ENCODE results near the gene FCHSD2. TPM values are rescaled to one million over a fixed set of nuclear protein-coding genes. Genes with fewer than 3 reads are reported as not detected.

FCHSD2 gene
- total RNA-seq, 1 donor from 2014 or later, result 59.0 TPM

GRCh38 chr11:73176874-73177155 is 34.7 kb upstream of the FCHSD2 start:
- intact Hi-C loops (cut with DNase I), result loop anchor here (10.0 kb wide), 1 partner anchor 342 kb away; no protein-coding TSS in a partner anchor
- no peak overlapping the region for H3K4me3 ChIP-seq
- no peaks in the 10 kb centered on the region for H3K9me3 ChIP-seq
- TF ChIP-seq, protein P1, sequence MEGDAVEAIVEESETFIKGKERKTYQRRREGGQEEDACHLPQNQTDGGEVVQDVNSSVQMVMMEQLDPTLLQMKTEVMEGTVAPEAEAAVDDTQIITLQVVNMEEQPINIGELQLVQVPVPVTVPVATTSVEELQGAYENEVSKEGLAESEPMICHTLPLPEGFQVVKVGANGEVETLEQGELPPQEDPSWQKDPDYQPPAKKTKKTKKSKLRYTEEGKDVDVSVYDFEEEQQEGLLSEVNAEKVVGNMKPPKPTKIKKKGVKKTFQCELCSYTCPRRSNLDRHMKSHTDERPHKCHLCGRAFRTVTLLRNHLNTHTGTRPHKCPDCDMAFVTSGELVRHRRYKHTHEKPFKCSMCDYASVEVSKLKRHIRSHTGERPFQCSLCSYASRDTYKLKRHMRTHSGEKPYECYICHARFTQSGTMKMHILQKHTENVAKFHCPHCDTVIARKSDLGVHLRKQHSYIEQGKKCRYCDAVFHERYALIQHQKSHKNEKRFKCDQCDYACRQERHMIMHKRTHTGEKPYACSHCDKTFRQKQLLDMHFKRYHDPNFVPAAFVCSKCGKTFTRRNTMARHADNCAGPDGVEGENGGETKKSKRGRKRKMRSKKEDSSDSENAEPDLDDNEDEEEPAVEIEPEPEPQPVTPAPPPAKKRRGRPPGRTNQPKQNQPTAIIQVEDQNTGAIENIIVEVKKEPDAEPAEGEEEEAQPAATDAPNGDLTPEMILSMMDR (IDR thresholded peaks at IDR 0.05), result no peak
- peaks cover 30% of the 10 kb centered on the region for H3K4me1 ChIP-seq
- DNase-seq, result no peak
- no peaks in the 10 kb centered on the region for H3K36me3 ChIP-seq
- peak overlapping the region; percentile 72 for H3K27ac ChIP-seq
- no peak for ATAC-seq
- no peaks in the 10 kb centered on the region for H3K27me3 ChIP-seq (ENCODE audit: low read depth)

DNA sequence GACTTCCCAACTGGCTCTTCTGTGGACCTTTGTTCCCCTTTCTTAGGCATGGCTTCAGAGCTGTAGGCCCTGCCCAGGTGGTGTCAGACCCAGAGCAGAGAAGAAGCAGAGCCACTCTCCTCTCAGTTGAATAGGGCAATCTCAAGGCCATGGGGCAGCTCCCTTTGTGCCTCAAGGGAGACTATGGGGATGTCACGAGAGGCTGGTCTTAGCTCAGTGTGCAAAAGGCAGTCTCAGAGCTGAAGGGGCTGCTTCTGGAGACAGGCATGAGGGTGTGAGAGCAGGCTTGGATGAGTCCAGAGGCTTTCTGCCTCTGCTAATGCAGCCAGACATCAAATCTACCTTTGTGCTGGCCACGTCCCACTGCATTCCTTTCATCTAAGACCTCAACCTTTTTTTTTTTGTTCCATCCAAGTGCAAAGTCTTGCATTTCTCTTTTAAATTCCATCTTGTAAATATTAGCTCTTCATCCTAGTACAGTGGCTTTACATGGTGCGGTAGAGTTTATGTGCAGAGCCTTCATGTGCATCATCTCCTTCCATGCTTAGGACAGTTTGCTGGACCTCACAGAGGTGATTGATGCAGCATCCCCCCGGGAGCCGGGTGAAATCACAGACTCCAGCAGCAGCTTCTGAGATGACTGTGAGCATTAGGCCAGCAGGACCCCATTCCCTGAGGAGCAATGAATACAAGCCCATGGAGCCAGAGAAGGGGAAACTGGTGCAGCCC is 34.2 kb upstream of the FCHSD2 start:
- ATAC-seq (no peak), DNase-seq (no peak)
- Histone ChIP-seq H3K36me3 (no peaks in the 10 kb centered on the region), H3K27ac (peak overlapping the region; percentile 72), H3K9me3 (no peaks in the 10 kb centered on the region), H3K4me1 (peaks cover 35% of the 10 kb centered on the region), H3K27me3 (ENCODE audit: low read depth) (no peaks in the 10 kb centered on the region), H3K4me3 (no peak overlapping the region)
- intact Hi-C loops (cut with DNase I), result loop anchor here (10.0 kb wide), 1 partner anchor 342 kb away; no protein-coding TSS in a partner anchor
- TF ChIP-seq, protein P1 (IDR thresholded peaks at IDR 0.05), result no peak

- intact Hi-C loops (cut with DNase I), result loop anchor here (10.0 kb wide), 1 partner anchor 341 kb away; no protein-coding TSS in a partner anchor
- TF ChIP-seq, protein P1 (IDR thresholded peaks at IDR 0.05), result no peak
- ATAC-seq (no peak), DNase-seq (no peak)
- Histone ChIP-seq H3K4me3 (no peak overlapping the region), H3K9me3 (no peaks in the 10 kb centered on the region), H3K27ac (peak overlapping the region; percentile 46), H3K4me1 (peaks cover 40% of the 10 kb centered on the region), H3K27me3 (ENCODE audit: low read depth) (no peaks in the 10 kb centered on the region), H3K36me3 (no peaks in the 10 kb centered on the region)
Measured at GRCh38 chr11:73175551-73176144, 33.5 kb upstream of the FCHSD2 start.

DNA sequence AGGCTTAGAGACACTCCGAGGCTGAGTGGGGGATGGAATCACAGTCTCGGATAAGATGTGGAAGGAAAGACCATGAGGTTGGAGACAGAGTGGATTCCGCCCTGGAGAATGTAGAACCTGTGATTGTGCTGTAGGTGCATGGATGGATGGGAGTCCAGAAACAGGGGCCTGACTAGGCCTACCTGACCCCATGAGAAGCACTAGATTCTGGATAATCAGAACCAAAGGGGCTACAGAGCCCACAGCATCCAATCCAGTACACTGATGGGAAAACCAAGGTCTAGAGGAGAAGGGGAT is 32.3 kb upstream of the FCHSD2 start:
- Histone ChIP-seq H3K36me3 (no peaks in the 10 kb centered on the region), H3K27me3 (ENCODE audit: low read depth) (no peaks in the 10 kb centered on the region), H3K9me3 (no peaks in the 10 kb centered on the region), H3K4me1 (peaks cover 40% of the 10 kb centered on the region), H3K27ac (no peak overlapping the region), H3K4me3 (no peak overlapping the region)
- TF ChIP-seq, protein P1 (IDR thresholded peaks at IDR 0.05), result no peak
- intact Hi-C loops (cut with DNase I), result loop anchor here (10.0 kb wide), 1 partner anchor 340 kb away; no protein-coding TSS in a partner anchor
- ATAC-seq (no peak), DNase-seq (no peak)

- H3K4me3 ChIP-seq, result no peak overlapping the region
- H3K27ac ChIP-seq, result no peak overlapping the region
- no peaks in the 10 kb centered on the region for H3K27me3 ChIP-seq (ENCODE audit: low read depth)
- ATAC-seq, result peak in 1 of 2 donors; percentile 12
- H3K9me3 ChIP-seq, result no peaks in the 10 kb centered on the region
- intact Hi-C loops (cut with DNase I), result loop anchor here (10.0 kb wide), 1 partner anchor 339 kb away; no protein-coding TSS in a partner anchor
- H3K36me3 ChIP-seq, result no peaks in the 10 kb centered on the region
- peaks cover 40% of the 10 kb centered on the region for H3K4me1 ChIP-seq
- no peak for DNase-seq
- TF ChIP-seq, protein P1 (IDR thresholded peaks at IDR 0.05), result no peak
Measured at GRCh38 chr11:73173755-73174494, 31.8 kb upstream of the FCHSD2 start.
